GM12892 (cell line): ENCODE data around the gene NAA16.

Experiments used
- POLR2A ChIP-seq: IDR thresholded peaks from 2 replicates; pipeline ENCODE4 v1.6.1; 2011; ENCODE audit warnings: low read depth, low read length, control low read depth
- POLR2AphosphoS5 ChIP-seq: IDR thresholded peaks from 2 replicates; pipeline ENCODE4 v1.6.1; 2011; ENCODE audit warnings: low read depth, low read length, control low read depth
- TAF1 ChIP-seq: IDR thresholded peaks from 2 replicates; pipeline ENCODE4 v1.6.1; 2011; ENCODE audit warnings: low read depth, mild to moderate bottlenecking, control low read depth, low read length, borderline replicate concordance

GRCh38 chr13:41418027-41418426 lies 107.0 kb downstream of the NAA16 start:
- no peak for TF ChIP-seq POLR2AphosphoS5
- no peak for TF ChIP-seq POLR2A
- TF ChIP-seq TAF1, result no peak
